DMS 273 (cell line): ENCODE measurements around the gene LRRC3.
"Not testable (repeated sequence)": the region's sequence is repeated elsewhere in the genome, so short reads cannot be mapped to it uniquely, and the experiment has no call there.

Source experiments
- DNase-seq: peaks from one replicate; lab custom pipeline; 2025; ENCODE audit not compliant: unreplicated experiment; lab: John Stamatoyannopoulos, UW

The LRRC3 gene

GRCh38 chr21:44495611-44496563 is 40.6 kb downstream of the LRRC3 start:
- no peak for DNase-seq

- DNase-seq, result no peak
These were observed 41.5 kb downstream of the LRRC3 start for GRCh38 chr21:44496564-44497550.

- no peak for DNase-seq
These were observed 42.4 kb downstream of the LRRC3 start for GRCh38 chr21:44497703-44498126.

DNA sequence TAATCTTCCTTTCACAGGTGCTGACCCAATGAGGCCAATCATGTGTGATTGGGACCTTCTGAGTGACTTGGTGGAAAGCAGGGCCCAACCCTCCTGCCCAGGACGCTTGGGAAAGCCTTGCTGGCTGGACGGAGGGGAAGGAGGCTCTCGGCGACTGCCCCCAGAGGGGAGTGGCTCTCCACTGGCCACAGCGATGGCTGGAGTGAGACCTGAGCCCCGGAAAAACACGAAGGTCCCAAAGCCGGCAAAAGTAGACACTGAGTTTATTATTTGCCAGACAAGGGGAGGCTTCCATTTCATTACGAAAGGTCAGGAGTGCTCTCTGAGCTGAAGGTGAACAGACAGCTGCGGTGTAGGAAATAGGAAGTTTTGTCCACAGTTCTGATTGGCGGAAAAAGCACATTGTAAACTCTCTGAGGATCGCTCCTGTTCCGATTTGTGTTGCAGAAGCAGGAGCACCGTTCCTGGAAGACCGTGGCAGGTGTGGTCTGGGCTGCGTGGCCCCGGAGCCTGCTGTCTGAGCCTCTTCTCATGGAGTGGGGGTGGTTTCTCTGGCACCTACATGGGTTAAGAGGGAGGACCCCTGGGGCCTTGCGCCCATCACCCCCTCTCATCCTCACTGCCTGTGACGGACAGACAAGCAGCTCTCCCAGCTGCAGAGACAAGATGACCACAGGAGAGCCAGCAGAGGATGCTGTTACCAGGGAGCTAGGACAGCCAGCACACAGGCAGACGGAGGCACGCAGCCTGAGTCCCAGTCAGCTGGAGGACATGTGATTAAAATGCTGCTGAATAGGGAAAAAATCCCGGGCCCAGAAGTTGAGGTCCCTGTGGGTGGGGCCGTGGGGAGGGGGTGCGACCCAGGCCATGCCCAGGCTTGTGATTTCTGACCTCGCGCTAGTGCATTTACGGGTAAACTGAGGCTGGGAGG is 43.2 kb downstream of the LRRC3 start:
- no peak for DNase-seq

DNA sequence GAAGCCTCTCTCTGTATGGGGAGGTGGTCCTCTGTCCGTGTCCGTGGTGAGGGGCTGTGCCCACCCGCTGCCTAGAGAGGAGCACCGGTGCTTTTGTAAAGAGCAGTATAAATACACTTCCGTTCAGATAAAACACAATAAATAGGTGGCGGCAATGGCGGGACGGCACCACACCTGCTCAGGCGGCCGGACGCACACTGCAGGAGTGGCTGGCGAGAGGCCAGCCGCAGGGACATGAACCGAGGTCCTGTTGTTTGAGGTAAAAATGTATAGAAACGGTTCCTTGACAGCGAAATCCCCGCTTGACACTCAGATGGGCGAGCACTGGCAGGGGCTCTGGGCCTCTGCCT is 43.9 kb downstream of the LRRC3 start:
- DNase-seq, result no peak

DNA sequence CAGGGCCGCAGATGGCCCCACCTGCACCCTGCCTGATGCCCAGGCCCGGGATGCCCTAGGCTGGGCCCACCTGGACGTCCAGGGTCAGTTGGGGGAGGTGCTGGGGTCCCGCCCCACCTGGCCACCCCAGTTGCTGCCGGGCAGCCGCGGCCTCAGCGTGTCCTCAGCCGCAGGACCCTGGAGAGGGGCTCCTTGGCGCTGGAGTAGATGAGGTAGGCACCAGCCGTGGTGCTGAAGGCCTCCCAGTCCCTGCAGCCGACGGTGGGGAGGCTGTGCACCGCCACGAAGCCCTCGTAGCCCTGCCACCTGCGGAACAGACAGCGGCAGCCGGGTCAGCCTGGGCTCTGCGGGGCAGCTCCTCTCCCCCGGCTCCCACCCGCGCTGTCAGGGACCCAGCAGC is 44.3 kb downstream of the LRRC3 start:
- no peak for DNase-seq

- DNase-seq, result no peak
These were observed 44.8 kb downstream of the LRRC3 start for GRCh38 chr21:44500111-44500510.

- DNase-seq, result no peak
These were observed 47.1 kb downstream of the LRRC3 start for GRCh38 chr21:44502171-44502958.

DNA sequence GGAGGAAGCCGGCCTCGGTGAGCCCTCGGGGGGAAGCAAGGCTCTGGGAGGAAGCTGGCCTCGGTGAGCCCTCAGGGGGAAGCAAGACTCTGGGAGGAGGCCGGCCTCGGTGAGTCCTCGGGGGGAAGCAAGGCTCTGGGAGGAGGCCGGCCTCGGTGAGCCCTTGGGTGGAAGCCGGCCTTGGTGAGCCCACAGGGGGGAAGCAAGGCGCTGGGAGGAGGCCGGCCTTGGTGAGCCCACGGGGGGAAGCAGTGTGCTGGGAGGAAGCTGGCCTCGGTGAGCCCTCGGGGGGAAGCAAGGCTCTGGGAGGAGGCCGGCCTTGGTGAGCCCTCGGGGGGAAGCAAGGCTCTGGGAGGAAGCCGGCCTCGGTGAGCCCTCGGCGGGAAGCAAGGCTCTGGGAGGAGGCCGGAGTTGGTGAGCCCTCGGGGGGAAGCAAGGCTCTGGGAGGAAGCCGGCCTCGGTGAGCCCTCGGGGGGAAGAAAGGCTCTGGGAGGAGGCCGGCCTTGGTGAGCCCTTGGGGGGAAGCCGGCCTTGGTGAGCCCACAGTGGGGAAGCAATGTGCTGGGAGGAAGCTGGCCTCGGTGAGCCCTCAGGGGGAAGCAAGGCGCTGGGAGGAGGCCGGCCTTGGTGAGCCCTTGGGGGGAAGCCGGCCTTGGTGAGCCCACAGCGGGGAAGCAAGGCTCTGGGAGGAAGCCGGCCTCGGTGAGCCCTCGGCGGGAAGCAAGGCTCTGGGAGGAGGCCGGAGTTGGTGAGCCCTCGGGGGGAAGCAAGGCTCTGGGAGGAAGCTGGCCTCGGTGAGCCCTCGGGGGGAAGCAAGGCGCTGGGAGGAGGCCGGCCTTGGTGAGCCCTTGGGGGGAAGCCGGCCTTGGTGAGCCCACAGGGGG is 47.9 kb downstream of the LRRC3 start:
- DNase-seq, result not testable (repeated sequence)

GRCh38 chr21:44503901-44504399 is 48.6 kb downstream of the LRRC3 start:
- DNase-seq, result no peak

GRCh38 chr21:44505673-44506278 is 50.5 kb downstream of the LRRC3 start:
- DNase-seq, result no peak

DNA sequence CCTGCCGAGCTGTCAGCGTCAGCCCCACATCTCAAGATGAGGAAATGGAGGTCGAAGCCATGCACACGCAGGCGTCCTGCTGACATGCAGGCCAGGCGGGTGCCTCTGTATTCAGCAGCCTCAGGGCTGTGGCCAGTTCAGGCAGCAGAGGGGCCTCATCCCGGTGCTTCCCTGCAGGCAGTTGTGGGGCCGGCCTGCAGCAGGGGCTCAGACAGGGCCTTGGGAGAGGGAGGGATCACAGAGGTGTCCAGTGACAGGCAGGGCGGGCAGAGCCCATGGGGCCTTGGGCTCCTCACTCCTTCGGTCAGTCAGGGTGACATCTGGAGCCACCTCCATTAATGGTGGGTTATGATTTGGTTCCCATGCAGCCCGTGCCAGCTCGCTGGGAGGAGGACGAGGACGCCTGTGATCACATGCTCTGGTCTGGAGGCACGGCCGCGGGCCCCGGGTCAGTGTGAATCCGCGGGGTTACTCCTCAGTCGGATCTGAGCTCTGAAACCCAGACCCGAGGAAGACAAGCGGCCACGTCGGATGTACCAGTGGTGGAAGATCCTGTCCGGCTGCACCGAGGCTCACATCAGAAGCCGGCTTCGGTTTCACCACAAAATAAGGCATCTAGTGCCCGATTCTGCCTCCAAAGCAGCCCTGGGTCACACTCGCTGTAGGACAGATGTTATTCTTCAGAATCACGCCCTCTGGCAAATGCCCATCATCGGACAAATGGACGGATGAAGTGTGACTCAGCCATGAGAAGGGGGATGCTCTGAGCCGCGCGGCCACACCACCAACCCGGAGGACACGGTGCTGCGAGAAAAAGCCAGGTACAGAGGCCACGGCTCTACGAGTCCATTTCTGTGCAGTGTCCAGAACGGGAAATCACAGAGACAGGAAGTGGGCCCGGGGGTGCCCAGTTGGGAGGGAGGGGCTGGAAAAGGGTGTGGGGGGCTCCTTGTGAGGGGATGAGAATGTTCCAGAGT is 51.3 kb downstream of the LRRC3 start:
- no peak for DNase-seq

GRCh38 chr21:44507673-44508425 is 52.5 kb downstream of the LRRC3 start:
- DNase-seq, result no peak

GRCh38 chr21:44508426-44508710 is 53.1 kb downstream of the LRRC3 start:
- no peak for DNase-seq

DNA sequence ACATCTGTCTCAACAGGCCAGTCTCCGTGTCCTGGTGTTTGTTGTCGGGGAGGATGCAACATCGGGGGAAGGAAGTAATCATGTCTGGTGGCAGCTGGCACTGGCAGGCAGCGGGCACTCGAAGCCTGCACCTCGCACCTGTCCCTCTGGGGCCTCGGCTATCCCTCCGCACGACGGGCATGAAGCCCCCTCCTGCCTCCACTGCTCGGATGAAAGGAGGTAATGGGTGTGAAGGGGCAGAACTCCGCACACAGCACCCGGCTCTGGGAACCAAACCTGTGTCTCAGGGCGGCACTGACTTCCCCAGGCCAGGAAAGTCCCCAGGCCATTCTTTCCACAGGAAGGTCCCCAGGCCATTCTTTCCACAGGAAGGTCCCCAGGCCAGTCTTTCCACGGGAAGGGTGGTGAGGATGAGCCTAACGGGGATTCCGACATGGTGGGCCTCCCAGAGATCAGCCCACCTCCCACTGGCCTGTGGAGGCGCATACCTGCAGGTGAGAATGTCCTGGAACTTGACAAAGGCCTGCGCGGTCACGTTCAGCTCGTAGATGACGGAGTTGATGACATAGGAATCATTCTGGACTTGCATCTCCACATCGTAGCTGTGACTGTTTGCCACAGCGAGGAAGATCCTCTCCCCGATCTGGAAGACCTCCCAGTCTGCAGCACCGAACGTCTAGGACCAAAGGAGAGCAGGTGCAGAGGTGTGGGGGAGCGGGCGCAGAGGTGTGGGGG is 53.6 kb downstream of the LRRC3 start:
- peak; percentile 32 for DNase-seq

GRCh38 chr21:44509539-44509938 is 54.2 kb downstream of the LRRC3 start:
- peak; percentile 95 for DNase-seq
